Kidney (tissue), 14 donors: Measurements from ENCODE around the gene GFI1. TPM values are rescaled to one million over a fixed set of nuclear protein-coding genes. Genes with fewer than 3 reads are reported as not detected.
A peak's percentile ranks its signal among the peaks of the same experiment; 100 is the strongest.

Experiments
- DNase-seq, 5 donors: peaks; one replicate each; pipeline ENCODE4 v3.0.0-alpha.2; 2013 to 2020
- FAIRE-seq: peaks from 2 replicates; lab custom pipeline; 2012; peaks lifted over from hg19 to GRCh38; lab: Jason Lieb, UNC
- H3K27ac ChIP-seq, 2 donors: one replicate each; pipeline ENCODE4 v1.7.0; 2013; ENCODE audit warnings: low read depth in 2 of 2, low read length in 2 of 2, inconsistent platforms in 1 of 2
- H3K27me3 ChIP-seq: one replicate; pipeline ENCODE4 v1.7.1; 2013; ENCODE audit warnings: low read length, inconsistent platforms; ENCODE audit not compliant: control insufficient read depth, insufficient read depth
- H3K36me3 ChIP-seq, 3 donors: one replicate each; pipeline versions ENCODE4 v1.7.0 to v1.7.1; 2013; ENCODE audit warnings: low read length in 3 of 3, control low read depth in 1 of 3, inconsistent platforms in 1 of 3; ENCODE audit not compliant: insufficient read depth in 3 of 3, control insufficient read depth in 2 of 3
- H3K4me1 ChIP-seq, 3 donors: one replicate each; pipeline versions ENCODE4 v1.7.0 to v1.7.1; 2013; ENCODE audit warnings: low read length in 3 of 3, inconsistent platforms in 1 of 3, low read depth in 1 of 3; ENCODE audit not compliant: control insufficient read depth in 2 of 3, insufficient read depth in 2 of 3
- H3K4me3 ChIP-seq, 3 donors: one replicate each; pipeline versions ENCODE4 v1.7.0 to v1.8.1; 2013; ENCODE audit warnings: low read length in 3 of 3, control low read depth in 1 of 3, inconsistent platforms in 1 of 3
- H3K9ac ChIP-seq, 3 donors: one replicate each; pipeline versions ENCODE4 v1.7.0 to v1.7.1; 2013; ENCODE audit warnings: low read length in 3 of 3, control low read depth in 1 of 3, inconsistent platforms in 1 of 3
- H3K9me3 ChIP-seq, 3 donors: one replicate each; pipeline versions ENCODE4 v1.7.0 to v1.7.1; 2013; ENCODE audit warnings: low read length in 3 of 3, control low read depth in 1 of 3, inconsistent platforms in 1 of 3; ENCODE audit not compliant: control insufficient read depth in 2 of 3, insufficient read depth in 1 of 3
- CTCF ChIP-seq: IDR thresholded peaks from 3 replicates; pipeline ENCODE4 v1.5.1; 2012; ENCODE audit warnings: mild to moderate bottlenecking, moderate library complexity, borderline replicate concordance; ENCODE audit not compliant: insufficient read depth; ENCODE audit errors: extremely low read depth
- intact Hi-C: fragments of 100-400 bp; cut with DNase I; formaldehyde crosslinking; loops from one replicate; pipeline ENCODE4 v1.11.1; 2022
- polyA plus RNA-seq: library from polyadenylated mRNA; stranded (reverse); fragments of 350-450 nt; fragmentation: Illumina TruSeq; extraction: RNeasy Lipid Tissue Mini Kit (QIAGEN cat#74804); gene quantifications from one replicate; pipeline ENCODE4 v1.2.3, GENCODE V29; 2014; ENCODE audit warnings: low read depth, low replicate concordance; ENCODE audit not compliant: insufficient read depth
- total RNA-seq: library from RNA; stranded (reverse); fragmentation: NEBNext Ultra II Directional; extraction: Animal tissue kit (Norgen Biotek cat#: 25700); gene quantifications from one replicate; pipeline ENCODE4 v1.2.1, GENCODE V29; 2021
- donor health status: control.
- donor health status: control.
- donor health status: control.
- donor health status: control.
- donor health status: control.
- donor health status: DM: yes; HTN: yes; CAD: no.
- donor health status: Normal renal cell carcinoma (clear cell type).

The GFI1 gene
- total and polyA plus RNA-seq, 2 donors from 2014 or later = 0.17 to 3.8 TPM

GRCh38 chr1:92493139-92493538 lies 6.4 kb upstream of the GFI1 start:
- intact Hi-C loops = no loop called here
- no peak overlapping the region for H3K27ac ChIP-seq
- FAIRE-seq (no peak), DNase-seq (no peak)
- no peak for TF ChIP-seq CTCF
- no peaks in the 10 kb centered on the region for H3K4me1 ChIP-seq
- H3K9ac ChIP-seq = no peak overlapping the region
- peaks cover 13% of the 10 kb centered on the region for H3K27me3 ChIP-seq
- no peak overlapping the region for H3K4me3 ChIP-seq
- H3K9me3 ChIP-seq = no peaks in the 10 kb centered on the region
- H3K36me3 ChIP-seq = no peaks in the 10 kb centered on the region

DNA sequence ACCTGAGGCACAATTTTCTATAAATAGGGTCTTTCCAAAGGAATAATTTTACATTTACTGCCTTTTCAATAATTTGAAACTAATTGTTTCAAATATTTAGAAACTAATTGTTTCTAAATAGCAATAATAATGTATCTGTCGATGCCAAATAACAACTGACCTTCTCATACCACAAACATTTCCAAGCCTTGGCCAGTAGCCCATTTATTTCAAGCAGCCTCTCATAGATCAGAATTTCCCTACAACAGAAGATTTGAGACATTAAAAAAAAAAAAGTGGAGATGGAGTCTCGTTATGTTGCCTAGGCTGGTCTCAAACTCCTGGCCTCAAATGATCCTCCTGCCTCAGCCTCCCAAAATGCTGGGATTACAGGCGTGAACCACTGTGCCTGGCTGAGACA lies 2.1 kb upstream of the GFI1 start:
- no peaks in the 10 kb centered on the region for H3K9me3 ChIP-seq
- no peak for TF ChIP-seq CTCF
- peaks cover 0 to 17% (median 0%) of the 10 kb centered on the region in 3 donors for H3K4me1 ChIP-seq
- no peak overlapping the region for H3K9ac ChIP-seq
- no peak for FAIRE-seq
- no peak overlapping the region for H3K4me3 ChIP-seq
- DNase-seq = no peak
- H3K36me3 ChIP-seq = no peaks in the 10 kb centered on the region
- H3K27ac ChIP-seq = no peak overlapping the region
- intact Hi-C loops = no loop called here
- peaks cover 37% of the 10 kb centered on the region for H3K27me3 ChIP-seq

DNA sequence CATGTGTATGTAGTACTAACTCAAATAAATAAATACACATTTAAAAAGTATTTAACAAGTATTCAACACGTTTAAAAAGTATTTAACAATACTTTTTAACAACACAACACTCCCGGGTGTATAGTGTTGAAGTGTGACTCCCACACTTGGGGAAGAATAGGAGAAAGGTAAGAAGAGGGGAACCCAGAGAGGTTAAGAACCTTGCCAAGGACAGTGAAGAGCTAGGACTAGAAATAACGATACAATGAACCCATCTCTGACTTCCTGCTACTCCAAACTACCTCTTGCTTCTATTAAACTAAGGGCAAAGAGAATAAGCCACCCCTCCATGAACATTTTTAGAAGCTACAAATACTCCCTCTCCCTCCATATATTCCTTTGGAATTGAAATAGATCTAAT lies 1.7 kb upstream of the GFI1 start:
- no peak overlapping the region for H3K27ac ChIP-seq
- FAIRE-seq (no peak), DNase-seq (no peak)
- intact Hi-C loops = no loop called here
- peaks cover 38% of the 10 kb centered on the region for H3K27me3 ChIP-seq
- H3K4me3 ChIP-seq = no peak overlapping the region
- no peak for TF ChIP-seq CTCF
- H3K9me3 ChIP-seq = no peaks in the 10 kb centered on the region
- H3K4me1 ChIP-seq = peaks cover 0 to 19% (median 0%) of the 10 kb centered on the region in 3 donors
- no peaks in the 10 kb centered on the region for H3K36me3 ChIP-seq
- H3K9ac ChIP-seq = no peak overlapping the region

- Histone ChIP-seq H3K36me3 (no peaks in the 10 kb centered on the region), H3K27ac (no peak overlapping the region), H3K27me3 (peaks cover 50% of the 10 kb centered on the region), H3K4me1 (peaks cover 0 to 30% (median 3%) of the 10 kb centered on the region in 3 donors), H3K9me3 (no peaks in the 10 kb centered on the region), H3K4me3 (peak overlapping the region in 1 of 3 donors; percentile 41), H3K9ac (no peak overlapping the region)
- no peak for TF ChIP-seq CTCF
- peak in 1 of 5 donors; percentile 4 for DNase-seq
- intact Hi-C loops = no loop called here
- no peak for FAIRE-seq
Observed at GRCh38 chr1:92487078-92487605, 417 bp upstream of the GFI1 start.
